ENCODE data around the gene FTH1.

FTH1 gene

GRCh38 chr11:61918251-61918937 is 49.0 kb downstream of the FTH1 start:
- no peaks in the 10 kb centered on the region for H3K36me3 Mint-ChIP-seq (ENCODE audit: low read depth)
- no peaks in the 10 kb centered on the region for H3K9me3 Mint-ChIP-seq
- no peak overlapping the region for H3K27ac Mint-ChIP-seq
- no peak for DNase-seq
- TF ChIP-seq CTCF (IDR thresholded peaks at IDR 0.05): no peak
- H3K27me3 Mint-ChIP-seq (ENCODE audit: low read depth, poor library complexity): peaks cover 47% of the 10 kb centered on the region
- peaks cover 58% of the 10 kb centered on the region for H3K4me1 Mint-ChIP-seq
- H3K4me3 Mint-ChIP-seq: peak overlapping the region; percentile 86

DNA sequence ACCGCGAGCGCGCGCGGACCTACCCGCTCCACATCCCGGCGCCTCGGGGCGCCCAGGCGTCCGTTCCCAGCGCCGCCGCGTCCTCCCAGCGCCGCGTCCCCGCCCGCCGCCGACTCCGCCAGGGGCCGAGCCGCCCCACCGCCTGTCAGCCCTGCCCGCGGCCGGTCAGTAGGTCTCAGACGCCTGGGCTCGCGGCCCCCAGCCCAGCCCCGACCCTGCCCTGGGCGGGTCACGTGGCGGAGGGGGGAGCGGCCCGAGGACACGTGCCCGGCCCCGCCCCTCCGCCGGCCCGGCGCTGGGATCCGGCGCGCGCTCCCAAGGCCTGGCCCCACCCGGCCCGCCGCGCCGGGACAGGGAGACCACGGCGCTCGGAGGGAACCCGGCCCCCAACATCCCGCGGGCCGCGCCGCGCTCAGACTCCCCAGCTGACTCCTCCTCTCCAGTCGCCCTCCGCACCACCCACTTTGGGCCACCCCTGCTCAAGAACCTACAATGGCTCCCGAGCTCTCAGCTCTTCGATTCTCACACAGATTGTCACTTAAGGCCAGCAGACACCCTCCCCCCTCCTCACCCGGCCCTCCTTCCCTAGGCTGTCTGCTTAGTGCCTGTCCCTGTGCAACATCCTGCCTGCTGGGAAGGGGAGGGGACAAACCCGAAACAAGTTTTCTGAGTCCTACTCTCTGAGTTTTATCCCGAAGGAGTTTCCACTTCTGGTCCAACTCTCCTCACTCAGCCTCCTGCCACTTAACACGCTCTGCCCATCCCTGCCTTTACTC is 49.9 kb downstream of the FTH1 start, which contains the start of gene RAB3IL1:
RAB3IL1 (minus strand) TSS at position 233 of the 776 bp plus-strand sequence; CDS start at position 34, 199 bp downstream.
- no peak within 1 kb of the TSS for H3K27ac Mint-ChIP-seq
- peak; percentile 85 for DNase-seq
- H3K9me3 Mint-ChIP-seq: no peaks in the 10 kb centered on the region
- H3K36me3 Mint-ChIP-seq (ENCODE audit: low read depth): no peaks in the 10 kb centered on the region
- no peak for TF ChIP-seq CTCF (IDR thresholded peaks at IDR 0.05)
- peak within 1 kb of the TSS; percentile 86 for H3K4me3 Mint-ChIP-seq
- H3K4me1 Mint-ChIP-seq: peaks cover 57% of the 10 kb centered on the region
- H3K27me3 Mint-ChIP-seq (ENCODE audit: low read depth, poor library complexity): peaks cover 51% of the 10 kb centered on the region

GRCh38 chr11:61916737-61917333 is 50.6 kb downstream of the FTH1 start:
- peaks cover 57% of the 10 kb centered on the region for H3K4me1 Mint-ChIP-seq

GRCh38 chr11:61914471-61915171 is 52.8 kb downstream of the FTH1 start:
- Mint-ChIP-seq H3K9me3 (no peaks in the 10 kb centered on the region), H3K27me3 (ENCODE audit: low read depth, poor library complexity) (peaks cover 52% of the 10 kb centered on the region), H3K4me1 (peaks cover 55% of the 10 kb centered on the region), H3K36me3 (ENCODE audit: low read depth) (no peaks in the 10 kb centered on the region), H3K4me3 (no peak overlapping the region), H3K27ac (no peak overlapping the region)
- DNase-seq: no peak
- TF ChIP-seq CTCF (IDR thresholded peaks at IDR 0.05): no peak

More at GRCh38 chr11:61916737-61917333, 50.6 kb downstream of the FTH1 start:
- no peaks in the 10 kb centered on the region for H3K36me3 Mint-ChIP-seq (ENCODE audit: low read depth)
- no peak for TF ChIP-seq CTCF (IDR thresholded peaks at IDR 0.05)
- H3K27ac Mint-ChIP-seq: no peak overlapping the region
- no peak for DNase-seq
- peak overlapping the region; percentile 76 for H3K4me3 Mint-ChIP-seq
- no peaks in the 10 kb centered on the region for H3K9me3 Mint-ChIP-seq
- H3K27me3 Mint-ChIP-seq (ENCODE audit: low read depth, poor library complexity): peaks cover 52% of the 10 kb centered on the region

All from nephron progenitor cell (in vitro differentiated cells).